WERI-Rb-1 (cell line): ENCODE data around the gene PAN3.

Source experiments
- DNase-seq: peaks from one replicate; pipeline ENCODE4 v3.0.0-alpha.2; 2020
- H3K27ac ChIP-seq: fragments of 250-450 bp; sonication (Bioruptor Pico); 2 replicates; pipeline ENCODE4 v1.5.1; 2020; ENCODE audit warnings: mild to moderate bottlenecking, moderate library complexity
- H3K27me3 ChIP-seq: fragments of 250-450 bp; sonication (Bioruptor Pico); 2 replicates; pipeline ENCODE4 v1.5.1; 2021; ENCODE audit warnings: mild to moderate bottlenecking, low read depth, moderate library complexity; ENCODE audit not compliant: insufficient read depth, severe bottlenecking
- H3K36me3 ChIP-seq: fragments of 250-450 bp; sonication (Bioruptor Pico); 2 replicates; pipeline ENCODE4 v1.5.1; 2020; ENCODE audit warnings: mild to moderate bottlenecking, moderate library complexity
- H3K4me3 ChIP-seq: 2 replicates; pipeline ENCODE4 v1.5.1; 2011; ENCODE audit warnings: low read depth, mild to moderate bottlenecking, control low read depth, low read length
- H3K9me3 ChIP-seq: fragments of 250-450 bp; sonication (Bioruptor Pico); 2 replicates; pipeline ENCODE4 v1.5.1; 2021; ENCODE audit warnings: mild to moderate bottlenecking, moderate library complexity; ENCODE audit not compliant: severe bottlenecking
- TF ChIP-seq, protein P1 (sequence below): IDR thresholded peaks from 2 replicates; pipeline ENCODE4 v1.5.1; 2011; ENCODE audit warnings: low read depth, mild to moderate bottlenecking, control low read depth, inconsistent platforms, low read length

The PAN3 gene

GRCh38 chr13:28231642-28232041, 93.3 kb downstream of the PAN3 start:
- no peaks in the 10 kb centered on the region for H3K27me3 ChIP-seq
- H3K9me3 ChIP-seq: no peaks in the 10 kb centered on the region
- no peak overlapping the region for H3K27ac ChIP-seq
- peaks cover 3% of the 10 kb centered on the region; the same call in 1 of the 2 replicates for H3K36me3 ChIP-seq
- no peak for DNase-seq
- TF ChIP-seq, protein P1, sequence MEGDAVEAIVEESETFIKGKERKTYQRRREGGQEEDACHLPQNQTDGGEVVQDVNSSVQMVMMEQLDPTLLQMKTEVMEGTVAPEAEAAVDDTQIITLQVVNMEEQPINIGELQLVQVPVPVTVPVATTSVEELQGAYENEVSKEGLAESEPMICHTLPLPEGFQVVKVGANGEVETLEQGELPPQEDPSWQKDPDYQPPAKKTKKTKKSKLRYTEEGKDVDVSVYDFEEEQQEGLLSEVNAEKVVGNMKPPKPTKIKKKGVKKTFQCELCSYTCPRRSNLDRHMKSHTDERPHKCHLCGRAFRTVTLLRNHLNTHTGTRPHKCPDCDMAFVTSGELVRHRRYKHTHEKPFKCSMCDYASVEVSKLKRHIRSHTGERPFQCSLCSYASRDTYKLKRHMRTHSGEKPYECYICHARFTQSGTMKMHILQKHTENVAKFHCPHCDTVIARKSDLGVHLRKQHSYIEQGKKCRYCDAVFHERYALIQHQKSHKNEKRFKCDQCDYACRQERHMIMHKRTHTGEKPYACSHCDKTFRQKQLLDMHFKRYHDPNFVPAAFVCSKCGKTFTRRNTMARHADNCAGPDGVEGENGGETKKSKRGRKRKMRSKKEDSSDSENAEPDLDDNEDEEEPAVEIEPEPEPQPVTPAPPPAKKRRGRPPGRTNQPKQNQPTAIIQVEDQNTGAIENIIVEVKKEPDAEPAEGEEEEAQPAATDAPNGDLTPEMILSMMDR: no peak
- H3K4me3 ChIP-seq: no peak overlapping the region

- H3K27me3 ChIP-seq: no peaks in the 10 kb centered on the region
- H3K4me3 ChIP-seq: no peak overlapping the region
- H3K36me3 ChIP-seq: no peaks in the 10 kb centered on the region
- no peak overlapping the region for H3K27ac ChIP-seq
- no peak for DNase-seq
- no peaks in the 10 kb centered on the region for H3K9me3 ChIP-seq
- TF ChIP-seq, protein P1: no peak
Observed at GRCh38 chr13:28237944-28238343, 99.6 kb downstream of the PAN3 start.

DNA sequence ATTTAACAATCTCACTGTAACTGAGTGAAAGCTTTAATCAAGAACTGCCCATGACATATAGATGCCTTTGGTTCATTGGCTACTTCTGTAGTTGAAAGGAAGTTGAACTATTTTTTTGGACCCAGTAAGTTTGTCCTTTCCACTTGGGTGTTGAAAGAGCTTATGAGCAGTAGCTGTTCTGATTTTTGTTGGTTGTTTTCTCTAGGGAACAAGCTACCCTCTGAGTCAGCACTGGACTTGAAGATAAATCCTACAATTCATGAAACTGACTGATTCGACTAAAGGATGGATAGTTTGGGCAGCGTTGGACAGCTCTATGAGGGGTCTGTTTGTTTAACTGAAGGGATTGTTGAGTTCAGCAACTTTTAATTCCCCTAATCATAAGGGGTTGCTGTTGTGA, 101.0 kb downstream of the PAN3 start:
- DNase-seq: no peak
- Histone ChIP-seq H3K36me3 (no peaks in the 10 kb centered on the region), H3K27me3 (no peaks in the 10 kb centered on the region), H3K9me3 (no peaks in the 10 kb centered on the region), H3K27ac (no peak overlapping the region), H3K4me3 (no peak overlapping the region)
- TF ChIP-seq, protein P1: no peak

DNA sequence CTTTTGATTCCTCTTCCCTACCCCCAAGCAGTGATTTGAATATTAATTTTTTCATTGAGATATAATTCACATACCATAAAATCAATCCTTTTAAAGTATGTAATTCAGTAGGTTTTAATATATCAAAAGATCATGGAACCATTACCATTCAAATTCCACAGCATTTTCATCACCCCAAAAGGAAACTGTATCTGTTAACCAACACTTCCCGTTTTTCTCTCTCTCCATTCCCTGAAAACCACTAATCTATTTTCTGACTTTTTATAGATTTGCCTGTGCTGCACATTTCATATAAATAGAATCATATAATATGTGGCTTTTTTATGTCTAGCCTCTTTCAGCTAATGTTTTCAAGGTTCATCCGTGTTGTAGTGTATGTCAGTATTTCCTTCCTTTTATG, 107.1 kb downstream of the PAN3 start:
- H3K36me3 ChIP-seq: no peaks in the 10 kb centered on the region
- DNase-seq: no peak

GRCh38 chr13:28246891-28247290, 108.5 kb downstream of the PAN3 start:
- TF ChIP-seq, protein P1: no peak
- no peak overlapping the region for H3K27ac ChIP-seq
- DNase-seq: no peak
- H3K9me3 ChIP-seq: no peaks in the 10 kb centered on the region
- no peak overlapping the region for H3K4me3 ChIP-seq
- H3K27me3 ChIP-seq: no peaks in the 10 kb centered on the region
- H3K36me3 ChIP-seq: no peaks in the 10 kb centered on the region

More for the DNA sequence above, 107.1 kb downstream of the PAN3 start:
- Histone ChIP-seq H3K27ac (no peak overlapping the region), H3K27me3 (no peaks in the 10 kb centered on the region), H3K4me3 (no peak overlapping the region), H3K9me3 (no peaks in the 10 kb centered on the region)
- TF ChIP-seq, protein P1: no peak

GRCh38 chr13:28248080-28248479, 109.7 kb downstream of the PAN3 start:
- TF ChIP-seq, protein P1: no peak
- no peaks in the 10 kb centered on the region for H3K27me3 ChIP-seq
- DNase-seq: no peak
- H3K36me3 ChIP-seq: no peaks in the 10 kb centered on the region
- H3K9me3 ChIP-seq: no peaks in the 10 kb centered on the region
- no peak overlapping the region for H3K4me3 ChIP-seq
- H3K27ac ChIP-seq: no peak overlapping the region
